T-helper 2 cell treated with Interferon-gamma antibody and Interleukin-4, amounts not matched to agents 5 μg/mL and 100 μg/mL, for 36 hours (primary cell): Measurements from ENCODE around the gene AP3S2.

Experiments
- DNase-seq: peaks from one replicate; pipeline ENCODE4 v3.0.0; 2021; ENCODE audit warnings: low spot score
- H3K27ac Mint-ChIP-seq: one replicate; pipeline ENCODE4 v1.8.0; 2021; ENCODE audit warnings: mild to moderate bottlenecking, mixed read lengths
- H3K27me3 Mint-ChIP-seq: one replicate; pipeline ENCODE4 v1.8.0; 2021; ENCODE audit warnings: low read depth, mixed read lengths
- H3K36me3 Mint-ChIP-seq: one replicate; pipeline ENCODE4 v1.8.0; 2021; ENCODE audit warnings: low read depth, mixed read lengths
- H3K4me1 Mint-ChIP-seq: one replicate; pipeline ENCODE4 v1.8.0; 2021; ENCODE audit warnings: low read depth, mixed read lengths
- H3K4me3 Mint-ChIP-seq: one replicate; pipeline ENCODE4 v1.8.0; 2022; ENCODE audit warnings: mild to moderate bottlenecking, moderate library complexity, mixed read lengths
- H3K9me3 Mint-ChIP-seq: one replicate; pipeline ENCODE4 v1.8.0; 2021; ENCODE audit warnings: mixed read lengths

AP3S2 gene

GRCh38 chr15:89805241-89806209, 88.3 kb downstream of the AP3S2 start:
- H3K4me3 Mint-ChIP-seq = no peak overlapping the region

DNA sequence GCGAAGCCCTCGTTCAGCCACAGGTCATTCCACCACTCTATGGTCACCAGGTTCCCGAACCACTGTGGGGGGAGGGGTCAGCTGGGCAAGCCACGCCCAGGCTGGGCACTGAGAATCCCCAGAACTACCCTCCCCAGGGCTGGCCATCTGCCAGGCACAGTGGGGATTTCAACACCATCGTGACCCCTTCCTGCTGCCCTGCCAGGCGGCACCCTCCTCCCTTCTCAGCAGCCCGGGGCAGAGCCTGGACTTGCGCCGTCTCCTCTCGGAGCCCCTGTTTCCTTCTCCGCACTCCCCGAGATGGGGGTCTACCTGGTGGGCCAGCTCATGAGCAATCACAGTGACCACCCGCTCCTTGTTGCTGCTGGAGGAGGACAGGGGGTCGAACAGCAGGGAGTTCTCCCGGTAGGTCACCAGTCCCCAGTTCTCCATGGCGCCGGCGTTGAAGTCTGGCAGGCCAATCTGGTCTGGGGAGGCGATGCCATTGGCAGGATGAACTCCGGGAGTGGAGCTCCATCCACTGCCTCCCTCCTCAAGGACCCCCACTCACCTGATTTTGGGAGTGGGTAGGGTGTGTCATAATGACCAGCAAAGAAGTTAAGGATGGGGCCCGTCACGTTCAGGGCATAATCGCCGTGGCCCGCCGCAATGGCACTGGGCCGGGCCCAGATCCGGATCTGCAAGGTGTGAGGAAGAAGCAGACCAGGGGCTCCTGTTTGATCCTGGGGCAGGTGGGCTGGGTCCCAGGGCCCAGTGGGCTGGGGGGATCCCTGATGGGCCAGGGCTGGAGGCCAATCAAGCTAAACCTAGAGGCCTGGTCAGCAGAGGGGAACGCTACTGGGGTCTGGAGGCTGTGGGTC, 89.6 kb downstream of the AP3S2 start:
- H3K4me3 Mint-ChIP-seq = no peak overlapping the region
- DNase-seq = no peak
- no peaks in the 10 kb centered on the region for H3K4me1 Mint-ChIP-seq
- H3K27me3 Mint-ChIP-seq = no peaks in the 10 kb centered on the region
- H3K27ac Mint-ChIP-seq = no peak overlapping the region
- H3K36me3 Mint-ChIP-seq = no peaks in the 10 kb centered on the region
- H3K9me3 Mint-ChIP-seq = no peaks in the 10 kb centered on the region

More at GRCh38 chr15:89805241-89806209, 88.3 kb downstream of the AP3S2 start:
- Mint-ChIP-seq H3K36me3 (no peaks in the 10 kb centered on the region), H3K4me1 (no peaks in the 10 kb centered on the region), H3K27me3 (no peaks in the 10 kb centered on the region), H3K9me3 (no peaks in the 10 kb centered on the region), H3K27ac (no peak overlapping the region)
- DNase-seq = no peak

- DNase-seq = no peak
- Mint-ChIP-seq H3K4me3 (no peak overlapping the region), H3K36me3 (no peaks in the 10 kb centered on the region), H3K9me3 (no peaks in the 10 kb centered on the region), H3K27me3 (no peaks in the 10 kb centered on the region), H3K4me1 (no peaks in the 10 kb centered on the region), H3K27ac (no peak overlapping the region)
Measured at GRCh38 chr15:89802986-89803824, 90.6 kb downstream of the AP3S2 start.

GRCh38 chr15:89802231-89802928, 91.4 kb downstream of the AP3S2 start:
- no peaks in the 10 kb centered on the region for H3K9me3 Mint-ChIP-seq
- no peaks in the 10 kb centered on the region for H3K27me3 Mint-ChIP-seq
- H3K4me3 Mint-ChIP-seq = no peak overlapping the region
- H3K36me3 Mint-ChIP-seq = no peaks in the 10 kb centered on the region
- H3K4me1 Mint-ChIP-seq = no peaks in the 10 kb centered on the region
- DNase-seq = no peak
- no peak overlapping the region for H3K27ac Mint-ChIP-seq

- Mint-ChIP-seq H3K9me3 (no peaks in the 10 kb centered on the region), H3K36me3 (no peaks in the 10 kb centered on the region), H3K27me3 (no peaks in the 10 kb centered on the region), H3K4me3 (no peak overlapping the region), H3K4me1 (no peaks in the 10 kb centered on the region), H3K27ac (no peak overlapping the region)
- DNase-seq = no peak
Measured at GRCh38 chr15:89801471-89802195, 92.2 kb downstream of the AP3S2 start.

DNA sequence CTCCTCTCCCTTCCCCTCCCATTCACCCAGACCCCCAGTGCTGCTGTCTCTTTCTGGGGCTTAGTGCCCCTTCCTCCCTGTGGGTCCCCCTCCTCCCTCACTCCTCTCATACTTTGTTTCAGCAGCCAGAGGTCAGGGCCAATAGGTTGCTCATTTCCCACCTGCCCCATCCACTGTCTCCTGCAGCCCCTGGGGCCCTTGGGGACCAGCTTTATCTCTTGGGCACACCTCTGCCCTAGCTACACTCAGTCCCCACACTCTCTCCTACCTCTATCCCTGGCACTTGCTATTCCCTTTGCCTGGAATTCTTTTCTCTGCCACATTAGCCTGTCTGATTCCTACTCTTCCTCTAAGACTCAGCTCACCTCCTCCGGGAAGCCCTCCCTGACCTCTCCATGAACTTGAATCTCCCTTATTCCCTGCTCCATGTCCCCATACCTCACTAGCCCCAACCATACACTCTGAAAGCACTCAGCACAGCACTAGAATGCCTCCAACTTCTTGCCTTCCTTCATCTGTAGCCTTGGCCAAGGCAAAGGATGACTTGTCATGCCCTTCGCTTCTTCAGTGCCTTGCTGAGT, 93.8 kb downstream of the AP3S2 start:
- H3K9me3 Mint-ChIP-seq = no peaks in the 10 kb centered on the region
- H3K27ac Mint-ChIP-seq = no peak overlapping the region
- no peak for DNase-seq
- peaks cover 1% of the 10 kb centered on the region for H3K27me3 Mint-ChIP-seq
- H3K36me3 Mint-ChIP-seq = no peaks in the 10 kb centered on the region
- no peak overlapping the region for H3K4me3 Mint-ChIP-seq
- H3K4me1 Mint-ChIP-seq = no peaks in the 10 kb centered on the region

- H3K4me1 Mint-ChIP-seq = no peaks in the 10 kb centered on the region
- H3K4me3 Mint-ChIP-seq = no peak overlapping the region
- no peak overlapping the region for H3K27ac Mint-ChIP-seq
- no peak for DNase-seq
- H3K27me3 Mint-ChIP-seq = peaks cover 2% of the 10 kb centered on the region
- H3K9me3 Mint-ChIP-seq = no peaks in the 10 kb centered on the region
- no peaks in the 10 kb centered on the region for H3K36me3 Mint-ChIP-seq
Measured at GRCh38 chr15:89799011-89799911, 94.5 kb downstream of the AP3S2 start.

DNA sequence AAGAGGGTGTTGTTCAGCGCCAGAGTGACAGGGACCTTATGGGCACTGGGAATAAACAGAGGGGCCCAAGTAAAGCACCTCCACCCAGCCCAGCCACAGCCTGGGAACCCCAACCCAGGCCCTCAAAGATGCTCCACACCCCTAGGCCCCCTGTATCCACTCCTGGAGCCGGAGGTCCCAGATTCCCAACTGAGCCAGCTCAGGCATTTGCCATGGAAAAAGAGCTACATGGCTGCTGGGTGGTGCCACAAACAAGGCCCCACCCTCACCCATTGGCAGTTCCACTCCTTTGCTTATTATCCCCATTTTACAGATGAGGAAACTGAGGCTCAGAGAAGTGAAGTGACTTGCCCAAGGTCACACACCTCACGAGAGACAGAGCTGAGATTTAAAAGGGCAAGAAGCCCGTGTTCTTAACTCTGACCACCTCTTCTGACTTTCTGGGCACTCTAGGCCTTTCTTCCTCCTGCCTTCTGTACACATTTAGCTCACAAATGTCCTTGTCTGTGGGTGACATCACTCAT, 96.1 kb downstream of the AP3S2 start:
- H3K27me3 Mint-ChIP-seq = peaks cover 2% of the 10 kb centered on the region
- no peaks in the 10 kb centered on the region for H3K36me3 Mint-ChIP-seq
- no peaks in the 10 kb centered on the region for H3K4me1 Mint-ChIP-seq
- no peak overlapping the region for H3K4me3 Mint-ChIP-seq
- no peak overlapping the region for H3K27ac Mint-ChIP-seq
- no peaks in the 10 kb centered on the region for H3K9me3 Mint-ChIP-seq
- no peak for DNase-seq

- H3K36me3 Mint-ChIP-seq = no peaks in the 10 kb centered on the region
Measured at GRCh38 chr15:89795996-89796395, 97.8 kb downstream of the AP3S2 start.

GRCh38 chr15:89794627-89795241, 99.1 kb downstream of the AP3S2 start:
- no peak for DNase-seq
- H3K4me1 Mint-ChIP-seq = no peaks in the 10 kb centered on the region
- no peak overlapping the region for H3K4me3 Mint-ChIP-seq
- H3K27me3 Mint-ChIP-seq = peaks cover 2% of the 10 kb centered on the region
- no peaks in the 10 kb centered on the region for H3K36me3 Mint-ChIP-seq
- H3K9me3 Mint-ChIP-seq = no peaks in the 10 kb centered on the region
- H3K27ac Mint-ChIP-seq = no peak overlapping the region

More at GRCh38 chr15:89795996-89796395, 97.8 kb downstream of the AP3S2 start:
- peaks cover 2% of the 10 kb centered on the region for H3K27me3 Mint-ChIP-seq
- no peak for DNase-seq
- H3K9me3 Mint-ChIP-seq = no peaks in the 10 kb centered on the region
- no peaks in the 10 kb centered on the region for H3K4me1 Mint-ChIP-seq
- no peak overlapping the region for H3K4me3 Mint-ChIP-seq
- no peak overlapping the region for H3K27ac Mint-ChIP-seq

GRCh38 chr15:89792106-89792805, 101.5 kb downstream of the AP3S2 start:
- Mint-ChIP-seq H3K9me3 (peaks cover 8% of the 10 kb centered on the region), H3K36me3 (peaks cover 4% of the 10 kb centered on the region), H3K4me3 (no peak overlapping the region), H3K27ac (no peak overlapping the region), H3K27me3 (peaks cover 2% of the 10 kb centered on the region), H3K4me1 (no peaks in the 10 kb centered on the region)
- DNase-seq = no peak
